BLaER1 (cell line): ENCODE results near the gene ST6GALNAC5.
"Not testable (repeated sequence)": the region's sequence is repeated elsewhere in the genome, so short reads cannot be mapped to it uniquely, and the experiment has no call there.

ENCODE experiments used
- H3K27ac ChIP-seq: shearing (Covaris generic); formaldehyde crosslinking; 2 replicates; pipeline ENCODE4 v1.8.1; 2022
- H3K27me3 ChIP-seq: shearing (Covaris generic); formaldehyde crosslinking; 2 replicates; pipeline ENCODE4 v1.8.1; 2022
- H3K36me3 ChIP-seq: shearing (Covaris generic); formaldehyde crosslinking; 2 replicates; pipeline ENCODE4 v1.8.1; 2022
- H3K4me1 ChIP-seq: shearing (Covaris generic); formaldehyde crosslinking; 2 replicates; pipeline ENCODE4 v1.8.1; 2022
- H3K4me2 ChIP-seq: shearing (Covaris generic); formaldehyde crosslinking; 2 replicates; pipeline ENCODE4 v1.8.1; 2022
- H3K4me3 ChIP-seq: shearing (Covaris generic); formaldehyde crosslinking; 2 replicates; pipeline ENCODE4 v1.8.1; 2022
- H3K9ac ChIP-seq: shearing (Covaris generic); formaldehyde crosslinking; 2 replicates; pipeline ENCODE4 v1.8.1; 2022
- H3K9me3 ChIP-seq: shearing (Covaris generic); formaldehyde crosslinking; 2 replicates; pipeline ENCODE4 v1.8.1; 2022
- H4K20me1 ChIP-seq: shearing (Covaris generic); formaldehyde crosslinking; 2 replicates; pipeline ENCODE4 v1.8.1; 2022
- Cebpa-rat ChIP-seq: shearing (Covaris generic); IDR thresholded peaks from 2 replicates; pipeline ENCODE4 v1.8.1; 2022

ST6GALNAC5 gene

DNA sequence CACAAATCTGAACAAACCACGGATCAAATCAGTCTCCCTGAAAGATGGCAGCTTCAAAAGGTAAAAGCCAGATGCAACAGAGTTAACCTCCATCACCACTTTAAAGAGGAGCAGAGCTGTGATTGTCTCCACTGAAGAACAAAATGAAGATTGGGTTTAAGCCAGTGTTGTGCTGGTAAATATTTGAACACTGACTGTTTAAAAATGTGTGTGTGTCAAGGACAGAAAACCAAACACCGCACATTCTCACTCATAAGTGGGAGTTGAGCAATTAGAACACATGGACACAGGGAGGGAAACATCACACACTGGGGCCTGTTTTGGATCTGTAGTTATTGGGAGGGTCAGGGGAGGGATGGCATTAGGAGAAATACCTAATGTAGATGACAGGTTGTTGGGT is 83.9 kb downstream of the ST6GALNAC5 start:
- no peak overlapping the region for H3K4me2 ChIP-seq
- H3K4me1 ChIP-seq = no peaks in the 10 kb centered on the region
- H4K20me1 ChIP-seq = no peaks in the 10 kb centered on the region

GRCh38 chr1:76955652-76956051 is 88.4 kb downstream of the ST6GALNAC5 start:
- H3K27ac ChIP-seq = no peak overlapping the region
- H3K36me3 ChIP-seq = no peaks in the 10 kb centered on the region
- no peaks in the 10 kb centered on the region for H4K20me1 ChIP-seq
- no peak overlapping the region for H3K4me2 ChIP-seq
- H3K4me3 ChIP-seq = no peak overlapping the region
- no peak for TF ChIP-seq Cebpa-rat
- no peaks in the 10 kb centered on the region for H3K9me3 ChIP-seq
- no peaks in the 10 kb centered on the region for H3K4me1 ChIP-seq
- H3K27me3 ChIP-seq = no peaks in the 10 kb centered on the region
- no peak overlapping the region for H3K9ac ChIP-seq

More for the DNA sequence above, 83.9 kb downstream of the ST6GALNAC5 start:
- Histone ChIP-seq H3K4me3 (no peak overlapping the region), H3K9ac (no peak overlapping the region), H3K27me3 (no peaks in the 10 kb centered on the region), H3K9me3 (no peaks in the 10 kb centered on the region), H3K27ac (no peak overlapping the region), H3K36me3 (no peaks in the 10 kb centered on the region)
- TF ChIP-seq Cebpa-rat = no peak

GRCh38 chr1:76957961-76958360 is 90.7 kb downstream of the ST6GALNAC5 start:
- H4K20me1 ChIP-seq = no peaks in the 10 kb centered on the region
- H3K27me3 ChIP-seq = no peaks in the 10 kb centered on the region
- no peak overlapping the region for H3K4me3 ChIP-seq
- H3K27ac ChIP-seq = no peak overlapping the region
- H3K36me3 ChIP-seq = no peaks in the 10 kb centered on the region
- TF ChIP-seq Cebpa-rat = no peak
- H3K4me1 ChIP-seq = no peaks in the 10 kb centered on the region
- no peak overlapping the region for H3K9ac ChIP-seq
- H3K4me2 ChIP-seq = no peak overlapping the region
- no peaks in the 10 kb centered on the region for H3K9me3 ChIP-seq

GRCh38 chr1:76958828-76959227 is 91.5 kb downstream of the ST6GALNAC5 start:
- Histone ChIP-seq H3K9me3 (no peaks in the 10 kb centered on the region), H3K27me3 (no peaks in the 10 kb centered on the region), H3K9ac (no peak overlapping the region), H3K36me3 (no peaks in the 10 kb centered on the region), H3K4me1 (no peaks in the 10 kb centered on the region), H3K4me3 (no peak overlapping the region), H3K4me2 (no peak overlapping the region), H3K27ac (no peak overlapping the region), H4K20me1 (no peaks in the 10 kb centered on the region)
- no peak for TF ChIP-seq Cebpa-rat

- H3K4me2 ChIP-seq = no peak overlapping the region
Measured at GRCh38 chr1:76959556-76959955, 92.3 kb downstream of the ST6GALNAC5 start.

DNA sequence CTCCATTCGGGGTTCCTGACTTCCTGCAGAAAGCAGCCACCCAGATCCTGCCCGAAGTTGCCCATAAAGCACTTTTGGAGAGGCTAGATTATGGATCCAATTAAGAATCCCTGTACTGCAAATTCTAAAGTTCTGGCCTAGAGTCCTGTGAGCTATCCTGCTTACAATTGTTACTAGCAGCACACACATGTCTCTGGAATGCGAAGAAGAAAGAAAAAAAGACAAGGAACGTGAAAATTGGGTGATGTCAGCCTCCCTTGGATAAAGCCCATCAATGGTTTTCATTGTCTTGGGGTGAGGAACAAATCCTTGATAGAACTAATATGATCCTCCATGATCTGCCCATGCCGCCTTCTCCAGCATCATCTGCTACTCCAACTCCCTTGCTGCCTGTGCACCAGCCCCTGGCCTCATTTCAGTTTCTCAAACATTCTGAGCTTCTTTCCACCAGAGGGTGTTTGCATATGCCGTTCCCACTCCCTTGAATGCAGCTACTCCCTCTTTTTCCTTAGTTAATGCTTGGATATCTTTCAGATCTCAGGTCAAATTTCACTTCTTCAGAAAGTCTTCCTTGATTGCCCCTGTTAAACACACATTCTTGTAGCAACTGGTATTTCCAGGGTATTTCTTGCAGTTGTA is 94.0 kb downstream of the ST6GALNAC5 start:
- H3K4me3 ChIP-seq = no peak overlapping the region
- H3K9me3 ChIP-seq = no peaks in the 10 kb centered on the region
- TF ChIP-seq Cebpa-rat = no peak
- H3K27me3 ChIP-seq = no peaks in the 10 kb centered on the region
- H3K4me1 ChIP-seq = no peaks in the 10 kb centered on the region
- no peaks in the 10 kb centered on the region for H4K20me1 ChIP-seq
- H3K27ac ChIP-seq = no peak overlapping the region
- no peaks in the 10 kb centered on the region for H3K36me3 ChIP-seq
- H3K9ac ChIP-seq = no peak overlapping the region
- H3K4me2 ChIP-seq = no peak overlapping the region

More at GRCh38 chr1:76959556-76959955, 92.3 kb downstream of the ST6GALNAC5 start:
- Histone ChIP-seq H3K4me3 (no peak overlapping the region), H3K9ac (no peak overlapping the region), H3K27ac (no peak overlapping the region), H3K9me3 (no peaks in the 10 kb centered on the region), H3K36me3 (no peaks in the 10 kb centered on the region), H3K27me3 (no peaks in the 10 kb centered on the region), H3K4me1 (no peaks in the 10 kb centered on the region), H4K20me1 (no peaks in the 10 kb centered on the region)
- no peak for TF ChIP-seq Cebpa-rat

DNA sequence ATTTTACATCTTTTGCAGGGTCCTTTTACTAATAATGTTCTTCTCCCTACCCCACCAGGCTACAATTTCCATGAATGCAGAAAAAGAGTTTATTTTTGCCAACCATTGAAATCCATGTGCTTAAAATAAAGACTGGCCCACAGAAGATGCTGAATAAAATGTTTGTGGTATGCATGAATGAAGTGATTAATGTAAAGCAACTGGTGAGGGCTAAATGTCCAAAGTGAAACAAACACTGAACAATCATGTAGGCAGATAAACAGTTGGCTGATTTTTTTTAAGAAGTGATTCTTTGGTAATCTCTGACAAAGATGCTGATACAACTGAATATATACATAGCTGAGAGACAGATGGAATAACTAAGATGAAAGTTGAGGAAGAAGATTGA is 94.5 kb downstream of the ST6GALNAC5 start:
- Histone ChIP-seq H3K4me1 (no peaks in the 10 kb centered on the region), H3K9me3 (no peaks in the 10 kb centered on the region), H3K27me3 (no peaks in the 10 kb centered on the region), H3K36me3 (no peaks in the 10 kb centered on the region), H3K4me2 (no peak overlapping the region), H4K20me1 (no peaks in the 10 kb centered on the region), H3K4me3 (no peak overlapping the region), H3K27ac (no peak overlapping the region), H3K9ac (no peak overlapping the region)
- TF ChIP-seq Cebpa-rat = no peak

DNA sequence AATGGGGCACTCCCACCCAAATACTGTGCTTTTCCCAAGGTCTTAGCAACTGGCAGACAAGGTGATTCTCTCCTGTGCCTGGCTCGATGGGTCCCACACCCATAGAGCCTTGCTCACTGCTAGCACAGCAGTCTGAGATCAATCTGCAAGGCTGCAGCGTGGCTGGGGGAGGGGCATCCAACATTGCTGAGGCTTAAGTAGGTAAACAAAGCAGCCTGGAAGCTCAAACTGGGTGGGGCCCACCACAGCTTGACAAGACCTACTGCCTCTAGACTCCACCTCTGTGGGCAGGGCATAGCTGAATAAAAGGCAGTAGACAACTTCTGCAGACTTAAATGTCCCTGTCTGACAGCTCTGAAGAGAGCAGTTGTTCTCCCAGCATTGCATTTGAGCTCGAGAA is 114.0 kb downstream of the ST6GALNAC5 start:
- H3K27ac ChIP-seq, H4K20me1 ChIP-seq, H3K4me1 ChIP-seq, H3K4me3 ChIP-seq, H3K9me3 ChIP-seq, H3K36me3 ChIP-seq, H3K27me3 ChIP-seq, H3K4me2 ChIP-seq, H3K9ac ChIP-seq: not testable (repeated sequence)

- Histone ChIP-seq H3K9ac (no peak overlapping the region), H3K27ac (no peak overlapping the region), H3K36me3 (no peaks in the 10 kb centered on the region), H3K4me3 (no peak overlapping the region), H3K27me3 (no peaks in the 10 kb centered on the region), H4K20me1 (no peaks in the 10 kb centered on the region), H3K4me1 (no peaks in the 10 kb centered on the region), H3K9me3 (no peaks in the 10 kb centered on the region), H3K4me2 (no peak overlapping the region)
- TF ChIP-seq Cebpa-rat = no peak
Measured at GRCh38 chr1:76989976-76990375, 122.7 kb downstream of the ST6GALNAC5 start.

- Histone ChIP-seq H3K4me1 (no peaks in the 10 kb centered on the region), H3K4me2 (no peak overlapping the region), H3K4me3 (no peak overlapping the region), H3K27ac (no peak overlapping the region), H4K20me1 (no peaks in the 10 kb centered on the region), H3K9me3 (no peaks in the 10 kb centered on the region), H3K27me3 (no peaks in the 10 kb centered on the region), H3K36me3 (no peaks in the 10 kb centered on the region), H3K9ac (no peak overlapping the region)
- no peak for TF ChIP-seq Cebpa-rat
Measured at GRCh38 chr1:76993036-76993435, 125.8 kb downstream of the ST6GALNAC5 start.
